ENCODE results near the gene KRT31. TPM values are rescaled to one million over a fixed set of nuclear protein-coding genes. Genes with fewer than 3 reads are reported as not detected.

Gene KRT31
- total RNA-seq, 1 donor from 2014 or later: not detected

GRCh38 chr17:41394254-41394996 is 3.0 kb downstream of the KRT31 start:
- H3K36me3 Mint-ChIP-seq (ENCODE audit: low read depth): no peaks in the 10 kb centered on the region
- no peaks in the 10 kb centered on the region for H3K9me3 Mint-ChIP-seq
- no peak for DNase-seq (ENCODE audit: low read depth, low spot score)
- H3K27ac Mint-ChIP-seq (ENCODE audit: unreplicated experiment): no peak overlapping the region
- H3K27me3 Mint-ChIP-seq (ENCODE audit: low read depth): no peaks in the 10 kb centered on the region
- H3K4me3 Mint-ChIP-seq: no peak overlapping the region
- peaks cover 16% of the 10 kb centered on the region for H3K4me1 Mint-ChIP-seq
- no peak for TF ChIP-seq CTCF (conservative IDR thresholded peaks at IDR 0.05)

- Mint-ChIP-seq H3K27me3 (ENCODE audit: low read depth) (no peaks in the 10 kb centered on the region), H3K4me1 (peaks cover 13% of the 10 kb centered on the region), H3K4me3 (no peak overlapping the region), H3K9me3 (no peaks in the 10 kb centered on the region), H3K27ac (ENCODE audit: unreplicated experiment) (no peak overlapping the region), H3K36me3 (ENCODE audit: low read depth) (no peaks in the 10 kb centered on the region)
- no peak for DNase-seq (ENCODE audit: low read depth, low spot score)
- no peak for TF ChIP-seq CTCF (conservative IDR thresholded peaks at IDR 0.05)
These were observed 3.6 kb downstream of the KRT31 start for GRCh38 chr17:41393826-41394225.

GRCh38 chr17:41393294-41393693 is 4.1 kb downstream of the KRT31 start:
- H3K27ac Mint-ChIP-seq (ENCODE audit: unreplicated experiment): no peak overlapping the region
- DNase-seq (ENCODE audit: low read depth, low spot score): no peak
- TF ChIP-seq CTCF (conservative IDR thresholded peaks at IDR 0.05): no peak
- H3K4me3 Mint-ChIP-seq: no peak overlapping the region
- H3K27me3 Mint-ChIP-seq (ENCODE audit: low read depth): no peaks in the 10 kb centered on the region
- H3K4me1 Mint-ChIP-seq: peaks cover 13% of the 10 kb centered on the region
- no peaks in the 10 kb centered on the region for H3K36me3 Mint-ChIP-seq (ENCODE audit: low read depth)
- H3K9me3 Mint-ChIP-seq: peaks cover 3% of the 10 kb centered on the region

GRCh38 chr17:41392278-41392677 is 5.1 kb downstream of the KRT31 start:
- peaks cover 1% of the 10 kb centered on the region for H3K36me3 Mint-ChIP-seq (ENCODE audit: low read depth)
- H3K4me1 Mint-ChIP-seq: peaks cover 13% of the 10 kb centered on the region
- no peak for DNase-seq (ENCODE audit: low read depth, low spot score)
- peaks cover 4% of the 10 kb centered on the region for H3K9me3 Mint-ChIP-seq
- no peak overlapping the region for H3K4me3 Mint-ChIP-seq
- TF ChIP-seq CTCF (conservative IDR thresholded peaks at IDR 0.05): no peak
- H3K27me3 Mint-ChIP-seq (ENCODE audit: low read depth): no peaks in the 10 kb centered on the region
- H3K27ac Mint-ChIP-seq (ENCODE audit: unreplicated experiment): no peak overlapping the region

GRCh38 chr17:41391535-41391934 is 5.9 kb downstream of the KRT31 start:
- peaks cover 4% of the 10 kb centered on the region for H3K9me3 Mint-ChIP-seq
- H3K4me1 Mint-ChIP-seq: peaks cover 13% of the 10 kb centered on the region
- peaks cover 5% of the 10 kb centered on the region for H3K36me3 Mint-ChIP-seq (ENCODE audit: low read depth)
- DNase-seq (ENCODE audit: low read depth, low spot score): no peak
- H3K4me3 Mint-ChIP-seq: no peak overlapping the region
- H3K27me3 Mint-ChIP-seq (ENCODE audit: low read depth): no peaks in the 10 kb centered on the region
- H3K27ac Mint-ChIP-seq (ENCODE audit: unreplicated experiment): no peak overlapping the region
- no peak for TF ChIP-seq CTCF (conservative IDR thresholded peaks at IDR 0.05)

All from neural crest cell (in vitro differentiated cells).